ENCODE measurements around the gene TLR10. TPM values are rescaled to one million over a fixed set of nuclear protein-coding genes. Genes with fewer than 3 reads are reported as not detected.
"Not testable (repeated sequence)": the region's sequence is repeated elsewhere in the genome, so short reads cannot be mapped to it uniquely, and the experiment has no call there.

Gene TLR10
- polyA plus RNA-seq, 1 experiment, result not detected

- ChIA-PET CTCF (interaction anchor here (1.6 to 6.9 kb wide), 3 partner anchors 9 to 35 kb away, joined by 5 to 62 read pairs (median 11); partner anchors contain the start of gene TLR10), POLR2A (no interaction called here)
- TF ChIP-seq CTCF (IDR thresholded peaks at IDR 0.05; ENCODE audit: insufficient read depth, low read depth, low read length), result no peak
- Histone ChIP-seq H3K36me3 (ENCODE audit: control insufficient read depth, insufficient read depth, low read length) (no peaks in the 10 kb centered on the region), H3K4me3 (ENCODE audit: low read depth, low read length) (no peak overlapping the region), H3K27me3 (ENCODE audit: control insufficient read depth, insufficient read depth, low read length) (peaks cover 6% of the 10 kb centered on the region)
- no peak for DNase-seq (ENCODE audit: low read depth)
Observed at GRCh38 chr4:38768968-38769394, 13.8 kb downstream of the TLR10 start.

DNA sequence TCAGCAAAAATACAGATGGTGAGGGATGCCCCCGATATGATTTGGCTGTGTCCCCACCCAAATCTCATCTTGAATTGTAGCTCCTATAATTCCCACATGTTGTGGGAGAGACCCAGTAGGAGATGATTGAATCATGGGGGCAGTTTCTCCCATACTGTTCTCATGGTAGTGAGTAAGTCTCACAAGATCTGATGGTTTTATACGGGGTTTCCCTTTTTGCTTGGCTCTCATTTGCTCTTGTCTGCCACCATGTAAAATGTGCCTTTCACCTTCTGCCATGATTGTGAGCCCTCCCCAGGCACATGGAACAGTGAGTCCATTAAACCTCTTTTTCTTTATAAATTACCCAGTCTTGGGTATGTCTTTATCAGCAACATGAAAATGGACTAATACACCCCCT is 15.8 kb downstream of the TLR10 start:
- POLR2A ChIA-PET; DNase-seq (ENCODE audit: low read depth); H3K4me3 ChIP-seq (ENCODE audit: low read depth, low read length); H3K36me3 ChIP-seq (ENCODE audit: control insufficient read depth, insufficient read depth, low read length); H3K27me3 ChIP-seq (ENCODE audit: control insufficient read depth, insufficient read depth, low read length): not testable (repeated sequence)
- CTCF ChIA-PET, result interaction anchor here (0.6 to 12.0 kb wide), 3 partner anchors 10 to 372 kb away, joined by 3 to 113 read pairs (median 4); partner anchors contain the start of gene TLR10

DNA sequence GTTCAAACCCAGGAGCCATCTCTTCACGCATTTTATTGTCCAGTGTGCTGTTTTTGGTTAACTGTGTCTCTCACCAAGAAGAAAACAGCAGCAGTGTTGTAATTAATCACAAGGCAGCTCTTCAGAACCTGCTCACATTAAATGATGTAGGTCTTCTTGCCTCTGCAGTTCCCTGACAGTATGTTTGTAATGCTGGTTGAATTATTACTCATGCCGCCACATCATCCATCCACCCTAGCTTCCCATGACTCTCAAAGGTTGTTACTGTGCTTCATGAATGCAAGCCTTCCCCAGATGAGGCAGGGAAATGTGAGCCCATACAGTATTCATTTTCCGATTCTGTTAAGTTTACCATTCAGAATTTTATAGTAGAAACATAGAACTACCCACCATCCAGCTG is 17.4 kb downstream of the TLR10 start:
- no peak for DNase-seq (ENCODE audit: low read depth)
- ChIA-PET POLR2A (no interaction called here), CTCF (interaction anchor here (0.6 to 12.0 kb wide), 7 partner anchors 8 to 456 kb away, joined by 3 to 113 read pairs (median 4); partner anchors contain the start of gene TLR10)
- no peaks in the 10 kb centered on the region for H3K36me3 ChIP-seq (ENCODE audit: control insufficient read depth, insufficient read depth, low read length)
- H3K27me3 ChIP-seq (ENCODE audit: control insufficient read depth, insufficient read depth, low read length), result peaks cover 6% of the 10 kb centered on the region
- no peak overlapping the region for H3K4me3 ChIP-seq (ENCODE audit: low read depth, low read length)
- TF ChIP-seq CTCF (IDR thresholded peaks at IDR 0.05; ENCODE audit: insufficient read depth, low read depth, low read length), result no peak

- no peak overlapping the region for H3K4me3 ChIP-seq (ENCODE audit: low read depth, low read length)
- H3K27me3 ChIP-seq (ENCODE audit: control insufficient read depth, insufficient read depth, low read length), result peaks cover 3% of the 10 kb centered on the region
- DNase-seq (ENCODE audit: low read depth), result no peak
- ChIA-PET POLR2A (no interaction called here), CTCF (interaction anchor here (1.2 to 12.0 kb wide), 2 partner anchors 17 to 98 kb away, joined by 5 to 113 read pairs; partner anchors contain the start of gene TLR10)
- TF ChIP-seq CTCF (IDR thresholded peaks at IDR 0.05; ENCODE audit: insufficient read depth, low read depth, low read length), result no peak
- no peaks in the 10 kb centered on the region for H3K36me3 ChIP-seq (ENCODE audit: control insufficient read depth, insufficient read depth, low read length)
Observed at GRCh38 chr4:38764277-38764676, 18.5 kb downstream of the TLR10 start.

- no peak for TF ChIP-seq CTCF (IDR thresholded peaks at IDR 0.05; ENCODE audit: insufficient read depth, low read depth, low read length)
- no peak for DNase-seq (ENCODE audit: low read depth)
- Histone ChIP-seq H3K27me3 (ENCODE audit: control insufficient read depth, insufficient read depth, low read length) (no peaks in the 10 kb centered on the region), H3K36me3 (ENCODE audit: control insufficient read depth, insufficient read depth, low read length) (no peaks in the 10 kb centered on the region), H3K4me3 (ENCODE audit: low read depth, low read length) (no peak overlapping the region)
- CTCF ChIA-PET, result interaction anchor here (1.5 to 12.0 kb wide), 2 partner anchors 9 to 19 kb away, joined by 4 to 113 read pairs; partner anchors contain the start of gene TLR10
- POLR2A ChIA-PET, result no interaction called here
Observed at GRCh38 chr4:38762560-38762959, 20.2 kb downstream of the TLR10 start.

DNA sequence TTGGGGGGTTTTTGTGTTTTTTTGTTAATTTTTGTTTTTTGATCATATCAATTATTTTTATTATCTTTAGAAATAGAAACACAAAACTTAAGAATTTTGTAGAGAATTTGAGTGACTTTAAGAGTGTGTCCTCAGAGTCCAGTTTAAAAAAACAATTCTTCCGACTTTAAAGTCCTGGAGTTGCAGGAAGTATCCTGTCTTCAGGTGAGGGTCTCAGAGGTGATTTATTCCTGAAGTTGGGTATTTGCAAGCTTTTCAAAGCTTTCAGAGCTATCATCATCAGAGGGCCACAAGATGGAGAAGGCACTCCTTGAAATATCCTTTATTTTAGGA is 23.0 kb downstream of the TLR10 start:
- DNase-seq (ENCODE audit: low read depth), result no peak
- CTCF ChIA-PET, result interaction anchor here (0.6 to 12.0 kb wide), 27 partner anchors 9 to 1116 kb away, joined by 3 to 113 read pairs (median 5); partner anchors contain the start of genes FAM114A1, TLR1 and TLR10
- Histone ChIP-seq H3K27me3 (ENCODE audit: control insufficient read depth, insufficient read depth, low read length) (no peaks in the 10 kb centered on the region), H3K36me3 (ENCODE audit: control insufficient read depth, insufficient read depth, low read length) (no peaks in the 10 kb centered on the region), H3K4me3 (ENCODE audit: low read depth, low read length) (no peak overlapping the region)
- TF ChIP-seq CTCF (IDR thresholded peaks at IDR 0.05; ENCODE audit: insufficient read depth, low read depth, low read length), result no peak
- POLR2A ChIA-PET, result no interaction called here
